HT1080 (cell line): ENCODE measurements around the gene CFAP299. TPM values are rescaled to one million over a fixed set of nuclear protein-coding genes. Genes with fewer than 3 reads are reported as not detected.
"Not testable (repeated sequence)": the region's sequence is repeated elsewhere in the genome, so short reads cannot be mapped to it uniquely, and the experiment has no call there.

Experiments
- DNase-seq: peaks from one replicate; pipeline ENCODE4 v3.0.0-alpha.2; 2015; ENCODE audit warnings: low read depth
- polyA plus RNA-seq, 2 experiments: library from polyadenylated mRNA; depleted of rRNA; stranded (reverse); fragments of >200 nt; gene quantifications; 2 replicates each; pipeline ENCODE4 v1.2.3, GENCODE V29; 2015
- total RNA-seq: library from RNA; depleted of rRNA; stranded (reverse); fragments of >200 nt; shearing (Covaris generic); gene quantifications from 2 replicates; pipeline ENCODE4 v1.2.3, GENCODE V29; 2014; rRNA removed

The CFAP299 gene
- total RNA-seq: 0.68 TPM in 1 of 2 replicates, not detected in the other
- 1.1 TPM in 1 of 2 replicates, not detected in the other for polyA plus RNA-seq (2015; cell fraction: cytosol; rRNA removed)
- 0.05 and 0.22 TPM in 2 replicates for polyA plus RNA-seq (2015; cell fraction: nucleus; rRNA removed)

DNA sequence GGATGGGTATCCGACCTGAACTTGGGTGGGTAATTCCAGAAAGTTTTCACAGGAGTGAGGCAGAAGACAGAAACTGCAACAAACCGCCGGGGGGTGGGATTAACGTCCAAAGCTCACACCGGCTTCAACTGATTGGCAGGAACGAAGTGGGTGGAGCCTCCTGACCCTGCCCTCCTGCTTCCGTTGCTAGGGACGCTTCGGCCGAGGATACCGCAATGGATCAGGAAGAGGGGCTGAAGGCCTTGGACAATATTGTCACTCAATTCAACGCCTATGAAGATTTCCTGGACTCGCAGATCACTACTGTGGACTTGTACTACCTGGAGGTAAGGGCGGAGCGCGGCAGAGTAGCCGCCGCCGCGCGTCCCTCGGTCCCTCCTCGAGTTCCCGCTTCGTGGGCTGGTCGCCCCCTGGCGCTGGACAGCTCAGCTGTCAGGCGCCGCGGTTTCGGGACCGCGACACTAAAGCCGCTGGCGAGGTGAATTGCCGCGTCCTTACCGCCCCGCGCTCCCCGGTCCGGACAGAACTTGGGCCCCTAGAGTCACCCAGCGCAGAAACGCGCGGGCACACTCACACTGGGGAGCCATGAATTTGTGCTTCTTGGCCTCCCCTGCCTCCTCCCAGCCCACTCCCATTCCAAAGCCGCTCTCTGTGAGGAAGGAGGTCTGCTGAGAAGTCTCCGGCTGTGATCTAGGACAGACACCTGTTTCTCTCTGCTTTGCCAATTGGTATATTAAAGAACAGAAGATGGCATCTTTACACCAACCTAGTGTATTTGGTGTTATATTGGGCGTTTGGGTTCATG is at the start of gene CFAP299:
Gene CFAP299 (plus strand): TSS at position 177 of the 805 bp plus-strand sequence.
- peak; percentile 83 for DNase-seq

DNA sequence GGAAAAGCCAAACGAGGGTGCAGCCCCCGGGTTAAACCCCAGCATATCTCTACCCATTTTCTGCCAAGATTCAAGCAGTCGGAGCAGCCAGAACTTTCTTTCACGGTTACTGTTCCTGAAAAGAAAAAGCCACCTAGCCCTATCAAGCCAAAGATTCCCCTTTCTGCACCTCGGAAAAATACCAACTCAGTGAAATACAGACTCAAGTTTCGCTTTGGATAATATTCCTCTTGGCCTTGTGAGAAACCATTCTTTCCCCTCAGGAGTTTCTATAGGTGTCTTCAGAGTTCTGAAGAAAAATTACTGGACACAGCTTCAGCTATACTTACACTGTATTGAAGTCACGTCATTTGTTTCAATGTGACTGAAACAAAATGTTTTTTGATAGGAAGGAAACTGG is 49.1 kb upstream of the CFAP299 start:
- no peak for DNase-seq

DNA sequence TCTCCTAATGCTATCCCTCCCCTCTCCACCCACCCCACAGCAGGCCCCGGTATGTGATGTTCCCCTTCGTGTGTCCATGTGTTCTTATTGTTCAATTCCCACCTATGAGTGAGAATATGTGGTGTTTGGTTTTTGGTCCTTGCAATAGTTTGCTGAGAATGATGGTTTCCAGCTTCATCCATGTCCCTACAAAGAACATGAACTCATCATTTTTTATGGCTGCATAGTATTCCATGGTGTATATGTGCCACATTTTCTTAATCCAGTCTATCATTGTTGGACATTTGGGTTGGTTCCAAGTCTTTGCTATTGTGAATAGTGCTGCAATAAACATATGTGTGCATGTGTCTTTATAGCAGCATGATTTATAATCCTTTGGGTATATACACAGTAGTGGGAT is 44.9 kb upstream of the CFAP299 start:
- DNase-seq: not testable (repeated sequence)

DNA sequence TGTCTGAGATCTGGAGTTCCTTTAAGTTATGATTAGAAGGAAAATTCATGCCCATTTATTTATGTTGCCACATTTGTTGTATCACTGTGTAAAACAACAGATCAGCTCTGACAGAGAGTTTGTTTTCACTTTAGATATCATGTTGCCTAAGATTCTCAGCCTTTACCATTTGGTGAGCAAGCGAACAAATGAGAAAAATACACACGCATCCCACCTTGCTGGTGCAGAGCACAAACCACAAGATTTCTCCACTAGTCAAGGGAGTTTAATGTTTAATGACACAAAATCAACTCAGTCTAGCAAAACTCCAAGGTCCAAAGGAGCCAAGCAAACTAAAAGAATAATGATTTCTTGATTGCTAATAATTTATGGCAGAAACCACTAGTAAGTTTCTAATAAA is 41.3 kb upstream of the CFAP299 start:
- DNase-seq: no peak

DNA sequence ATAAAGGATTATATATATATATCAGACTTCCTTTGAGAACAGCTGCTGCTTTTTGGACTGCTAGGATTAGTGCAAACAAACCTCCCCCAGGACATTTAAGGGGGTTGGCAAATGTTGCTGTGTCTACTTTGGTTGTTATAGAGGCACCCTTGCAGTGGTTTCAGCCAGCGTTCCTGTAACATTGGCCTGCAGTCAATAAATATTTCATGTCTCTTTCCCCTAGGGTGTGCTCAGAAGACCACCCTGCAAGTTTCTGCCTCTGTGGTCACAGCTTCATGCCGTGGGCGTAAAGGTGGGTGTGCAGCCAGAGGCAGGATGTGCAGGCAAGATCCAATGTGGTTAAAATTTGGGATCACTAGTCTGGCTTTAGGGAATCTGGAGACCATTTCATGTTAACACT is 40.2 kb upstream of the CFAP299 start:
- DNase-seq: no peak

DNA sequence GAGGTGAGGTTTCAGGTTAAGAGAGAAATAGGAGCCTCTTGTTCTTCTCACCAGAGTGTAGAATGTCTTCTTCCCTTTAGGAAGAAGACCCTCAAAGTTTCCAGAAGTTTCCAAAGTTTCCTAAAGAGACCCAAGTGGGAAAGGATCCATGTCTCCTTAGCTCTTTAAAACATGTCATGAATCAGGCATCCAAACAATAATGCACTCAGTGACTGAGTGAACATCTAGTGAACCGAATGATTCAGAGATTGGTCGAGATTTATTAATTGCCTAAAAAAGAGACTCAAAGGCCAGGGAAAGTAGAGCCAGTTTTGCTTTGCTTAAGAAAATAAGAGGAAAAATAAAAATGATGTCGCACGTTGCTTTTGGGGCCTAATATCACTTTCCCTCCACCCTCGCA is 39.7 kb upstream of the CFAP299 start:
- DNase-seq: no peak

DNA sequence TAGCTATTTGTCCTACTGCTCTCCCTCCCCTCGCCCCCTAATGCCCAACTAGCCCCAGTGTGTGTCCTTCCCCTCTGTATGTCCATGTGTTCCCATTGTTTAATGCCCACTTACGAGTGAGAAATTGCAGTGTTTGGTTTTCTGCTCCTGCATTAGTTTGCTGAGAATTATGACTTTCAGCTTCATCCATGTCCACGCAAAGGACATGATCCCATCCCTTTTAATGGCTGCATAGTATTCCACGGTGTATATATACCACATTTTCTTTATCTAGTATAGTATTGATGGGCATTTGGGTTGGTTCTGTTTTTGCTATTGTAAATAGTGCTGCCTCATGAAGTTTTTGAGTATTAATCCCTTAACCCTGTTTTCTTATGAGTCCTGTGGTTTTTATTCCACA is 33.6 kb upstream of the CFAP299 start:
- DNase-seq: no peak

DNA sequence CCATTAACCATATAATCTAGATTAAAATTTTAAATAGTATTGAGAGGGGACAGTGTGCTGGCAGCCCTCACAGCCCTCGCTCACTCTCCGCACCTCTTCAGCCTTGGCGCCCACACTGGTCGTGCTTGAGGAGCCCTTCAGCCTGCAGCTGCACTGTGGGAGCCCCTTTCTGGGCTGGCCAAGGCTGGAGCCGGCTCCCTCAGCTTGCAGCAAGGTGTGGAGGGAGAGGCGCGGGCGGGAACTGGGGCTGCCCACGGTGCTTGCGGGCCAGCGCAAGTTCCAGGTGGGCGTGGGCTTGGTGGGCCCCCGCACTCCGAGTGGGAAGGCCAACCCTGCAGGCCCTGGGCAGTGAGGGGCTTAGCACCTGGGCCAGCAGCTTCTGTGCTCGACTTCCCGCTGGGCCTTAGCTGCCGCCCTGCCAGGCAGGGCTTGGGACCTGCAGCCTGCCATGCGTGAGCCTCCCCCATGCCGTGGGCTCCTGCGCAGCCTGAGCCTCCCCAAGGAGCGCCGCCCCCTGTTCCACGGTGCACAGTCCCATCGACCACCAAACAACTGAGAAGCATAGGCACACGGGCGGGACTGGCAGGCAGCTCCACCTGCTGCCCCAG is 32.8 kb upstream of the CFAP299 start:
- no peak for DNase-seq

DNA sequence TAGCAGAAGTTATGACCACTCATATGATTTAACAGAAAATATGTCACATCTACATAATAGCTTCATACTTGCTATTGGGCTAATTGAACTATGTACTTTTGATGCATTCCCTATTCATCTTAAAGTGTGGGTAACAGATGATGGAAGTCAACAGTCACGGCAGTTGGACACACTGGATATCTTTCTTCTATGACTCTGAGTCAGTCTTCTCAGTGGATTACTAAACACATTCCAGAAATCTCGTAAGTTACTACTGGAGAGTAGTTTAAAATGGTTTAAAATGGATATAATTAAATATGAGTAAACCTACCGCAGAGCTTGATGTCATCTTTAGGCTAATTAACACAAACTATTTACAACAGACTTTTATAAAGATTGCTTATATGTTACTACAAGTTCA is 30.1 kb upstream of the CFAP299 start:
- DNase-seq: peak; percentile 72

DNA sequence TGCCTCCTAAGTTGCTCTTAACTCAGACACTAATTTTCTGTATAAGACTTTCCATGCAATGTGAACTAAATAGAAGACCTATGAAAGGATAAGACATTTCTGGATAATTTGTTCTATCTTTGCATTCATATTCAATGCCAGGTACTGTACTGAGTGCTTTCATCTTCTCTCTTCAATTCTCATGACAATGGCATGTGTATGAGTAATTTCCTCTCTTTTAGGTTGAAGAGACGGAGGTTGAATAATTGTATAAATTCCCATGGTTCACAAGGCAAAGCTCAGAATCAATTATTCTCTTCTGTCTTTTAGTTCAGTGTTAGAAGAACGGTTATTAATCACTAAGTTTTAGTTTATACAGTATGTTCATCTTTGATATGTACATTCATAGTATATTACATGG is 29.3 kb upstream of the CFAP299 start:
- DNase-seq: peak; percentile 77

DNA sequence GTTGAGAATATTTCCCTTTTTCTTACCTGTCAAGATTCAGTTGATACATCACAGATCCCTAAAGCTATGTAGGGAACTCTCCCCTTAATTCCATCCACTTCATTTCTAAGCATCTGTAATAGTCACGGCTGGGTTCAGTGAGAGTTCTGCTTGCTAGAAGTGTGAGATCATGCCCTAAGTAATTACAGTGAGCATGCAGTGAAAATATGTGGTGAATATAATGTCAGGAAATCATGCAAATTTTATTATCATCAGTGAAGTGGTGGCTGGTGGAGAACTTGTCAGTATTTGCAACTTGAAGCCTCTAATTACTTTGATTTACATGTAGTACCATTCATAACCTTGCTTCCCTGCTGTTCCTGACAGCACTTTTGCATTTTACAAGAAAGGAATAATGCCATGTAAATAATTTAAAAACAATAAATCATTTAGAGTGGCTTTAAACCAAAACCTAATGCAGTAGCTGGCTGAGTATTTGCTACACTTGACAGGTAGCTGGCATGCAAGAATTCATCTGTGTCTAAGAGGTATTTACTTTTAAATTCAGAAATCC is 28.3 kb upstream of the CFAP299 start:
- DNase-seq: peak; percentile 39

DNA sequence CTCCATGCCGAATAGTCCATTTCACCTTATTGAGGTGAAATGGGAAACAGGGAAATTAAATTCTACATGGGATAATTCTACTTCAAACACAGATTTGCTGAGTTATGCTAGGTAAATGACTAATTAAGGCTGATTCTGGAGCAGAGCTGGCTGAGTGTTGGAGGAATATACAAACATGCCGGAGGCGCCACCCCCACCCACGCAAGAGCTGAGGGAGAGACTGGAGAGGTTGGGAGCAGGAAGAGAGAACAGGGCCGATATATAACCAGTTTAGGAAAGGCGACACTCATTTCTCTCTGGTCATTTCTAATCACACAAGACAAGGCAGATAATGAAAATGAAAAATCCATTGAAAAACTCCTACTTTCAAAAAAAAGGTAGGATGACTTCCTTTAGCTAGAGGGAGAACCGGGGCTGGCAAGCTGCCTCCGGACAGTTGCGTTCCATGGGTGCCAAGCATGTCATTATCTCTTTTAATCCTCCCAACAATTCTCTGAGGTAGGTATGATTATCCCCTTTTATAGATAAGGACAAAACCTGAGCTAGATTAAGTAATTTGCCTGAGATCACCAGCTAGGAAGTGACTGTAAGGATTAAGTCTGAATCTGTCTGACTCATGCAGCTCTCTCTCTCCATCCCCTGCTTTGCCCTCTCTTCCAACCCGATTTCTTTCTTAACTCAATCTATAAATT is 27.6 kb upstream of the CFAP299 start:
- DNase-seq: peak; percentile 82

DNA sequence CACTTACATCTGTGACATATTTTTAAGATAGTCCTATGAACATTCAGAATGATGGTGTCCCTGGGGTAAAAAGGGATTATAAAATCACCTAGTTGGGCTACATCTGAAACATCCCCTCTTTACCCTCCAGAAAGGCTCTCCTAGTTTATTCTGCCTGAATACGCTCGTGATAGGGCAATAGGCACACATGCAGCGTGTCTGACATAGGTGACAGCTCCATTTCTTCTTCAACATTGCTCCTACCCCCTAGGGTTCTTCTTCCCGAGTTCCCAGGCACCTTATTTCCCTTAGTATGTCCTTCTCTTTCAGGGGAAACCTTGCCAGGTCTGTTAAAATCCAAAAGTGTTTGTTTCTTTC is 27.1 kb upstream of the CFAP299 start:
- DNase-seq: no peak

DNA sequence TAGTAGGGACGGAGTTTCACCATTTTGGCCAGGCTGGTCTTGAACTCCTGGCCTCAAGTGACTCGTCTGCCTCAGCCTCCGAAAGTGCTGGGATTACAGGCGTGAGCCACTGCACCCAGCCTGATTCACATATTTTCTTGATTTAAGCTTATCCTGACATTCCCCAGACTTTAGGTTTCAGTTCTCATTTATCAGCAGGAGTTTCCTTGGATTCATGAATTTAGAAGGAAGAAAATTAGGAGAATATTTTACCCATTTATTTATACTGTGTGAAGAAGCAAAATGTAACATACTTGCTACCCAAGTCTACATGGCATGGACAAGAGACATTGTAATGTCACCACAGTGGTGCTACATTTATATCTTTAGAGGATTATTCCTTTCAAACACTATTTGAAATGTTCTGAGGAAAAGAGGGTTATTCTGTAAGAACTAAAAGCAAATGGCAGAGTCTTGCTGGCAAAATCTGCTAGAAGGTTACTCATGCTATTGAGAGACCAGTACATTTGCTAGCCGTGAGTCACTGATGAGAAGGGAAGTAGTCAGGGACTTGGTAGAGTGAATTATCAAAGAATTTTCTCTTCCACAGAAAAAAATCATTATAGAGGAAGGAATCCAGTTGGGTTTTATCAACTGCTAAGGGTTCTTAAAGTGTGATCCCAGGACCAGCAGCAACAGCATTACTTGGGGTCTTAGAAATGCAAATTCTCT is 26.1 kb upstream of the CFAP299 start:
- peak; percentile 86 for DNase-seq

DNA sequence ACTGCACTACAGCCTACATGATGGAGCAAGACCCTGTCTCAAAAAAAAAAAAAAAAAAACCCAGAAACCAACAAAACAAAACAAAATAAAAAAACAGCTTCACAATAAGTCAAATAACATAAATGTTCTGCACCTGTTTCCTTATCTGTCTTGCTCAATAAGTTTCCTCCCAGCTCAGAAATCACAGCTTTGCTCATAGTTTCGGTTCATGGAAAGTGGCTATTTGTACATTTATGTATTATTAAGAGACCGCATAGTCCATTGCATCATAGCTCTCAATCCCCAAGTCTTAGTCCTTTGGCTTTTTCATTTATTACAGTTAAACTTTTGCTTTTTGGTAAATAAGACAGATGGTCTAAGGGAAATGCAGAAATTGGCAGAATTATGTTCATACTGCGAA is 24.4 kb upstream of the CFAP299 start:
- DNase-seq: no peak

DNA sequence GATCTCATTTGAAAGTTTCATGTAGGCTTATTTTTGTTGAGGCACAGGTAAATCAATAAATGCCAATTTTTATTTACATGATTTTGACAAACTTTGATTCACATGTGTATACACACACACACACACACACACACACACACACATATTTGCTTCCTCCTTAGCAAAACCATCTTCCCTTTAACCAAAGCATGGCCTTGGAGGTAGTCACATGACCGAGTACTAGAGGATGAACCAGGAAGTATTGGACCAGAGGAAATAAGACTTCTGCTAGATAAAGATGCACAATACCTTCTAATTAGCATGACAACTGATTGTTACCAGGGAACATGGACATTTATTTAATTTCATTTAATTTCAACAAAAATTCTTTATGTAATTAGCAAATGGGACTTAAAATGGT is 23.4 kb upstream of the CFAP299 start:
- DNase-seq: no peak

DNA sequence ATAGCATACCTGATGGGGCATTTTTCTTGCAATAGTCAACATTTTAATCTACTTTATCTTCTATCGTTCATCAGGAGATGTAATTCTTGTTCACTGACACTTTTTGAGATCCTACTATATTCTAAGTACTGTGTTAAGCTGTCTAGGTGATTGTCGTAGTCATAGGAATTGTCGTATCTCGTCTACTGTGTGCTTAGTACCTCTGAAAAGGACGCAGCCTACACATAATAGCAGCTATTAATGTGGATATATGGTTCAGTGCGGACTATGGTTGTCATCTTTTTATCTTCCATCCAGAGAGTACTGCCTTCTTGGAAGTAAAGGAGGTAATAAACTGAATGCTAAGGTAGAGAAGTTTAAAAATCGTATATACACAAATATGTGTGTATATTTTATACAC is 21.9 kb upstream of the CFAP299 start:
- no peak for DNase-seq

DNA sequence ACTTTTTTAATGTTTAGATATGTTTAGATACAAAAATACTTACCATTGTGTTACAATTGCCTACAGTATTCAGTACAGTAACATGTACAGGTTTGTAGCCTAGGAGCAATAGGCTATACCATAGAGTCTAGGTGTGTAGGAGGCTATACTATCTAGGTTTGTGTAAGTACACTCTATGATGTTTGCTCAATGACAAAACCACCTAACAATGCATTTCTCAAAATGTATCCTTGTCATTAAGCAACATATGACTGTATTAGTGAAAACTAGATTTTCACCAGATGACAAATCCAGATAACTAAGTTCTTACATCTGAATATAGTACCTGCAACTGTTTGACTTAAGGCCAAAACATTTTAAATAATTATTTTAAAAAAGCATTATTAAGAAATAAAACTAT is 19.7 kb upstream of the CFAP299 start:
- not testable (repeated sequence) for DNase-seq

DNA sequence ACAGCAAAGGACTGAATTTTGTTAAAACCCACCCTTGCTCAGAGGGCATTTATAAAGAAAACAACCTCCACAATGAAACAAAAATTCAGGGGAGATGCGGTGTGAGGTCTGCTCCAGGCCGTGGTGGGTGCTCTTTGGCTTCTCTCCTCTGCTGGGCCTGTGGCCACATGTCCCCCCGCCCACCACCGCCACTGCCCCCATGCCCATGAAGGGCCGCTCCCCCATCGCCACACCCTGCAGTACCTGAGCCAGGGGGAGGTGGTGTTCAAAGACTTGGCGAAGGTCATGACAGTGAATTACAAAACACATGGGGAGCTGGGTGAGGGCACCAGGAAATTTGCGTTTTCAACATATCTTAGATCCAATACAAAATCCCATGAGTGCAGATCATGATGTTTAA is 14.2 kb upstream of the CFAP299 start:
- DNase-seq: no peak

DNA sequence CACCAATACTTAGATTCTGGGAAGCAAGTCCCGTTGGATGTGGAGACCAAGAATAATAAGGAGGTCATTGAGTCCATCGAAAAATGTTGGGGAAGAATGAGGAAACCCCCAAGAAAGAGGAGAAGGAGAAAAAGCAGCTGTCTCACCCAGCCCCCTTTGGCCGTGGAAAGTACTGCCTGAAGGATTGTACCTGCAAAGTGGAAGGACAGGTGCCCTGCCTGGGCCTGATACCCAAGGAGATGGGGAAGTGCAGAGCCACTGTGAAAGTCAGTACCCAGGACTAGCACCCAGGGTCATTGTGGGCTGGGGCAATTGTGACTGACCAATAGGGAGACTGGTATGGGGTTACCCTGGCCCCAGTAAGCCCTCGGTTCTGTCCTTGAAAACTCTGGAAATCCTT is 13.8 kb upstream of the CFAP299 start:
- DNase-seq: no peak

DNA sequence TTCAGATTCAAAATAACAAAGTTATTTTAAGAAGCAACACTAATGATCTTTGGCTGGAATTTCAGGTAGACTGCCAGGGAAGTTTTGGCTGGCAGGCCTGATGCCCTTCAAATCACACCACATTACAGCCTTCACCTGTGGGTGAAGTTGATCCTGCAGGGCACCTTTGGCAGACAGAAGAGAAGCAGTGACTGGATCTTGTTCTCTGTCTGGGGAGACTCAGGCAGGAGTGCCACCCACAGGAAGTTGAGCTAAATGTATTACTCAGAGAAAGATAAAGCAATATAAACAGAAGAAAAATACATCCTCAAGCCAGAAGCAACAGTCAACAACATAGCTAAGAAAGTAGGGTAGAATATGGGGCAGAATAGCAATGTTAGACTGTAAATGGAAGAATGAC is 12.8 kb upstream of the CFAP299 start:
- DNase-seq: peak; percentile 67
